Urinary bladder (tissue), 4 donors: ENCODE results near the gene PKN2. TPM values are rescaled to one million over a fixed set of nuclear protein-coding genes. Genes with fewer than 3 reads are reported as not detected.
"Not testable (repeated sequence)": the region's sequence is repeated elsewhere in the genome, so short reads cannot be mapped to it uniquely, and the experiment has no call there.

ENCODE experiments used
- DNase-seq: peaks from one replicate; pipeline ENCODE4 v3.0.0-alpha.2; 2015; ENCODE audit errors: extremely low spot score
- H3K27ac ChIP-seq: one replicate; pipeline ENCODE4 v1.5.1; 2013; ENCODE audit warnings: low read depth, mild to moderate bottlenecking, moderate library complexity
- H3K36me3 ChIP-seq: one replicate; pipeline ENCODE4 v1.6.1; 2013; ENCODE audit warnings: mild to moderate bottlenecking, moderate library complexity; ENCODE audit not compliant: insufficient read depth
- H3K4me1 ChIP-seq: one replicate; pipeline ENCODE4 v1.6.1; 2013; ENCODE audit warnings: mild to moderate bottlenecking, moderate library complexity; ENCODE audit not compliant: insufficient read depth
- H3K4me3 ChIP-seq: one replicate; pipeline ENCODE4 v1.5.1; 2013; ENCODE audit warnings: low read depth, low read length
- WGBS: extraction: QIAGEN DNeasy Blood & Tissue Kit; methylation state at CpG from one replicate; pipeline ENCODE4 v1.1.7; 2013; 5-methylcytosine and 5-hydroxymethylcytosine counted together
- polyA plus RNA-seq: library from polyadenylated mRNA; stranded (reverse); fragments of 200-250 nt; gene quantifications from one replicate; pipeline ENCODE4 v1.2.3, GENCODE V29; 2013
- total RNA-seq: library from RNA; depleted of rRNA; stranded (reverse); fragments of >200 nt; gene quantifications from one replicate; pipeline ENCODE4 v1.2.3, GENCODE V29; 2014
- donor health status: healthy with polysubstance abuse.
- donor health status: healthy.

The PKN2 gene
- total and polyA plus RNA-seq, 2 donors, result 15.8 to 113 TPM

GRCh38 chr1:88801575-88802208 is 117.6 kb downstream of the PKN2 start:
- 99% methylated on average over 9 of the region's 9 CpGs for WGBS

DNA sequence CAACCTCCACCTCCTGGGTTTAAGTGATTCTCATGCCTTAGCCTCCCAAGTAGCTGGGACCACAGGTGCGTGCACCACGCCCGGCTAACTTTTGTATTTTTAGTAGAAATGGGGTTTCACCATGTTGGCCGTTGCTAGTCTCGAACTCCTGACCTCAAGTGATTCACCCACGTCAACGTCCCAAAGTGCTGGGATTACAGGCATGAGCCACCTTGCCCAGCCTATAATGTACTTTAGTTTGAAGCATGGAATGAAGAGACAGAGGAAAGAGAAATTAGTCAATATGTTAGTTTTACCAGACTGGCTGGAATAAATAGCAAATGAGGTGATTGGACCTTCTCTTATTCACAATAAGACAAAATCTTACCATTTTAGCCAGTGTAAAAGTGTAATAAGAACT is 118.3 kb downstream of the PKN2 start:
- H3K36me3 ChIP-seq, result no peaks in the 10 kb centered on the region
- no peak for DNase-seq
- no peak overlapping the region for H3K4me3 ChIP-seq
- WGBS, result 97% methylated on average over 7 of the region's 7 CpGs
- H3K4me1 ChIP-seq, result no peaks in the 10 kb centered on the region
- H3K27ac ChIP-seq, result no peak overlapping the region

More at GRCh38 chr1:88801575-88802208, 117.6 kb downstream of the PKN2 start:
- no peaks in the 10 kb centered on the region for H3K4me1 ChIP-seq
- no peak overlapping the region for H3K4me3 ChIP-seq
- H3K36me3 ChIP-seq, result no peaks in the 10 kb centered on the region
- no peak overlapping the region for H3K27ac ChIP-seq
- no peak for DNase-seq

- H3K4me1 ChIP-seq, result no peaks in the 10 kb centered on the region
- DNase-seq, result no peak
- 79% methylated on average over 2 of the region's 2 CpGs for WGBS
- no peak overlapping the region for H3K4me3 ChIP-seq
- H3K36me3 ChIP-seq, result no peaks in the 10 kb centered on the region
- H3K27ac ChIP-seq, result no peak overlapping the region
These were observed 118.9 kb downstream of the PKN2 start for GRCh38 chr1:88802950-88803349.

GRCh38 chr1:88803444-88803843 is 119.4 kb downstream of the PKN2 start:
- no peak for DNase-seq
- H3K4me1 ChIP-seq, result no peaks in the 10 kb centered on the region
- WGBS, result 96% methylated on average over 5 of the region's 5 CpGs
- no peak overlapping the region for H3K27ac ChIP-seq
- H3K36me3 ChIP-seq, result no peaks in the 10 kb centered on the region
- no peak overlapping the region for H3K4me3 ChIP-seq

DNA sequence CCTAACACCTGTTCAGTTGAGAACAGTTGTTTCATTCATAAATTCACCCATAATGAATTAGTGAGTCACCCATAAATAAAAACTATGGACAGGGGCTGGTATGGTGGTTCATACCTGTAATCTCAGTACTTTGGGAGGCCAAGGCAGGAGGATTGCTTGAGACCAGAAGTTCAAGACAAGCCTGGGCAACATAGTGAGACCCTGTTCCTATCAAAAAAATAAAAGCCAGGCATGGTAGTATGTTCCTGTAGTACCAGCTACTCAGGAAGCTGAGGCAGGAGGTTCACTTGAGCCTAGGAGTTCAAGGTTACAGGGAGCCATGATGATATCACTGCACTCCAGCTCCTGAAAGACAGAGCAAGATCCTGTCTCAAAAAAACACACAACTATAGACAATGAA is 128.3 kb downstream of the PKN2 start:
- Histone ChIP-seq H3K36me3 (no peaks in the 10 kb centered on the region), H3K4me1 (no peaks in the 10 kb centered on the region), H3K27ac (no peak overlapping the region), H3K4me3 (no peak overlapping the region)
- no peak for DNase-seq

GRCh38 chr1:88813471-88813870 is 129.4 kb downstream of the PKN2 start:
- Histone ChIP-seq H3K4me3 (no peak overlapping the region), H3K27ac (no peak overlapping the region), H3K36me3 (no peaks in the 10 kb centered on the region), H3K4me1 (no peaks in the 10 kb centered on the region)
- 90% methylated on average over 1 of the region's 1 CpG for WGBS
- DNase-seq, result no peak

DNA sequence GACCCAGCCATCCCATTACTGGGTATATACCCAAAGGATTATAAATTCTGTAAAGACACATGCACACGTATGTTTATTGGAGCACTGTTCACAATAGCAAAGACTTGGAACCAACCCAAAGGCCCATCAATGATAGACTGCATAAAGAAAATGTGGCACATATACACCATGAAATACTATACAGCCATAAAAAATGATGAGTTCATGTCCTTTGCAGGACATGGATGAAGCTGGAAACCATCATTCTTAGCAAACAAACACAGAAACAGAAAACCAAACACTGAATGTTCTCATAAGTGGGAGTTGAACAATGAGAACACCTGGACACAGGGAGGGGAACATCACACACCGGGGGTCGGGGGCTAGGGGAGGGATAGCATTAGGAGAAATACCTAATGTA is 135.6 kb downstream of the PKN2 start:
- H3K4me1 ChIP-seq, DNase-seq, H3K4me3 ChIP-seq, H3K27ac ChIP-seq, H3K36me3 ChIP-seq: not testable (repeated sequence)
- 97% methylated on average over 3 of the region's 3 CpGs for WGBS

DNA sequence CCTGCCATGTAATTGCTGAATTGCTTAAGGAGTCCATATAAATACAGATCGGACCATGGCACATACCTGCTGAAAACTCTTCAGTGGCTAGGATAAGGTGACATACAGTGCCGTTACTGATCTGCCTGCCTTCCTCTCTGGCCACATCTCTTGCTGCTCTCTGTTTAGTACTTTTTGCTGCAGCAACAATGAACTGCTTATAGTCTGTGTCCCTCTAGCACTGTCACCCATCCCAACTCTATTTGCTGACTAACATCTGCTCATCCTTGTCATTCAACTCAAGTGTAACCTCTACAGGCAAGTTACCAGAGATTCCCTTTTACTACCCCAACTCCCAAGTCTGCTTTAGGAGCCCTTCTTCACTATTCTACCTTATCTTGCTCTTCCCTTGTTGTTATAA is 141.6 kb downstream of the PKN2 start:
- Histone ChIP-seq H3K36me3 (no peaks in the 10 kb centered on the region), H3K4me3 (no peak overlapping the region), H3K4me1 (no peaks in the 10 kb centered on the region), H3K27ac (no peak overlapping the region)
- no peak for DNase-seq
- 92% methylated on average over 2 of the region's 2 CpGs for WGBS

DNA sequence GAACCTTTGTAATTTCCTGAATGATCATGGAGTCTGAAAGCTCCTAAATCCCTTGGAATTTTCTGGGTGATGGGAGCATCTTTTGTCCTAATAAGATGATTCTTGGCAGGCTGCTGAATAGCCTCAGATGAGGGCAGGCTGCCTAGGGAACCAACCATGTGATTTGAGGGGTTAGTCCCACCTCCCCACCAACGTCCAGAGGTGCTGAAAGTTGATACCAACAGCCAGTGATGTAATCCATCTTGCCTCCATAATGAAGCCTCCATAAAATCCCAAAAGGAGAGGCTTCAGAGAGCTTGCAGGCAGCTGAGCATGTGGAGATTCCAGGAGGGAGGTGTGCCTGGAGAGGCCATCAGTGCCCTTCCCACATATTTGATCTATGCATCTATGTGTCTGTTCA is 163.6 kb downstream of the PKN2 start:
- no peak for DNase-seq
- 6% methylated on average over 1 of the region's 1 CpG for WGBS
- Histone ChIP-seq H3K4me1 (no peaks in the 10 kb centered on the region), H3K27ac (no peak overlapping the region), H3K36me3 (peaks cover 2% of the 10 kb centered on the region), H3K4me3 (no peak overlapping the region)

DNA sequence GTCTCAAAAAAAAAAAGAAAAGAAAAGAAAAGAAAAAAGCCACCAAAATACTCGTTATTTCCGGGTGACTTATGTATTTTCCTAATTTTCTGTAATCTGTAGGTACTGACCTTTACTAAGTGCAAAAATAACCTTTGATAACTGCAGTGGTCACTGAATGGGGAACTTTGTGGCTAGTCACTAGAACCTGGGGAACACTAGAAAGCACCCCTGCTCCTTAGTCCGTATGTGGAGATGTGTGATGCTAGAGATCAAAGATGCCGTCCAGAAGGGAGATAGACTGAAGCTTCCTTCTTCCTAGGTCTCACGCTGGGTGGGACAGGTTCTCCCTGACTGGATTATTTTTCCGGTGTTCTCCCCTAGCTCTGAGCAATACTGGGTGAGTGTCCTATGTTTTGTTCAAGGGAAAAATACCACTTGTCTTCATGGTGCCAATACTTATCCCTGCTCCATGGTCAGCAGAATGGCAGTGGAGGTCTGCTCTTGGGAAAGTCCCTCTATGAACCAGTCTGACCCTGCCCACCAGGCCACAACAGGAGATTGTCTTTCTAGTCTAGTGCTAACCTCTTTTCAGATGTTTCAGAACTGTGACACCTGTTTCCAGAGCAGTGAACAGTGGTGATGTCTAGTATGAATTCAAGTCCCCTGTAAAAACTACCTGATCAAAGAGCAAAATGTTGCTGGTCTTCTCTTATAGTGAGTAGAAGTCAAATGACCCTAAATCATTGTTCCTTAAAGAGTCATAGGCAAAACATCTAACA is 167.4 kb downstream of the PKN2 start:
- H3K27ac ChIP-seq, result no peak overlapping the region
- H3K36me3 ChIP-seq, result peaks cover 5% of the 10 kb centered on the region
- no peak overlapping the region for H3K4me3 ChIP-seq
- no peaks in the 10 kb centered on the region for H3K4me1 ChIP-seq
- DNase-seq, result no peak
- 88% methylated on average over 6 of the region's 6 CpGs for WGBS

- no peak for DNase-seq
- H3K4me1 ChIP-seq, result peaks cover 1% of the 10 kb centered on the region
- H3K27ac ChIP-seq, result peak overlapping the region; percentile 32
- H3K36me3 ChIP-seq, result no peaks in the 10 kb centered on the region
- WGBS, result 58% methylated on average over 6 of the region's 6 CpGs
- no peak overlapping the region for H3K4me3 ChIP-seq
These were observed 183.9 kb downstream of the PKN2 start for GRCh38 chr1:88867743-88868521.

DNA sequence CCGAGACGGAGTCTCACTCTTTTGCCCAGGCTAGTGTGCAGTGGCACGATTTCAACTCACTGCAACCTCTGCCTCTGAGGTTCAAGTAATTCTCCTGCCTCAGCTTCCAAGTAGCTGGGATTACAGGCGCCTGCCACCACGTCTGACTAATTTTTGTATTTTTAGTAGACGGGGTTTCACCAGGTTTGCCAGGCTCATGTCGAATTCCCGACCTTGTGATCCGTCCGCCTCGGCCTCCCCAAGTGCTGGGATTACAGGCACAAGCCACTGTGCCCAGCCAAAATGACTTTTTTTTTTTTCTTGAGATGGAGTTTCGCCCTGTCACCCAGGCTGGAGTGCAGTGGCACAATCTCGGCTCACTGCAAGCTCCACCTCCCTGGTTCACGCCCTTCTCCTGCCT is 185.6 kb downstream of the PKN2 start:
- not testable (repeated sequence) for H3K4me3 ChIP-seq, H3K4me1 ChIP-seq, H3K27ac ChIP-seq, H3K36me3 ChIP-seq, DNase-seq
- 97% methylated on average over 14 of the region's 14 CpGs for WGBS

- H3K4me3 ChIP-seq, result no peak overlapping the region
- no peak overlapping the region for H3K27ac ChIP-seq
- WGBS, result 63% methylated on average over 5 of the region's 5 CpGs
- no peak for DNase-seq
- no peaks in the 10 kb centered on the region for H3K36me3 ChIP-seq
- H3K4me1 ChIP-seq, result no peaks in the 10 kb centered on the region
These were observed 189.8 kb downstream of the PKN2 start for GRCh38 chr1:88873737-88874349.
